ENCODE measurements around the gene GRAMD1B.

- TF ChIP-seq CTCF (conservative IDR thresholded peaks at IDR 0.05; ENCODE audit: low read length) (no peak), EZH2phosphoT487 (IDR thresholded peaks at IDR 0.05; ENCODE audit: borderline replicate concordance) (no peak)
Observed at GRCh38 chr11:123558536-123559315, 128.7 kb downstream of the GRAMD1B start.

Data from Loucy (cell line).